IMR-90 (cell line): Measurements from ENCODE around the gene APLF. TPM values are rescaled to one million over a fixed set of nuclear protein-coding genes. Genes with fewer than 3 reads are reported as not detected.
A peak's percentile ranks its signal among the peaks of the same experiment; 100 is the strongest.

ENCODE experiments used
- ATAC-seq: fragments of 200-7000 bp; cut with Tn5 transposase; 2 replicates; pipeline ENCODE4 v1.9.1; 2020; ENCODE audit warnings: low read depth, mild to moderate bottlenecking, moderate library complexity
- BruUV-seq: library from RNA; stranded (reverse); fragments of 400-500 nt; replicated peaks from 2 replicates; lab custom pipeline; 2021; lab: Mats Ljungman, UMichigan
- CTCF ChIA-PET: fragments of 300-600 bp; formaldehyde crosslinking; extraction: SDS; loops from one replicate; lab custom pipeline; 2021; ENCODE audit warnings: antibody characterized with exemption; lab: Yijun Ruan, JAX
- POLR2A ChIA-PET: fragments of 300-600 bp; sonication (Branson Sonifier 250); formaldehyde crosslinking; loops from one replicate; lab custom pipeline; 2022; ENCODE audit warnings: antibody characterized with exemption; ENCODE audit not compliant: unreplicated experiment; lab: Charles Lee
- DNase-seq: peaks from one replicate; pipeline ENCODE4 v3.0.0; 2013
- H2AFZ ChIP-seq: replicated peaks from 2 replicates; pipeline ENCODE3; 2013; ENCODE audit warnings: low read length, mild to moderate bottlenecking; ENCODE audit not compliant: poor library complexity
- H2AK5ac ChIP-seq: 2 replicates; pipeline ENCODE4 v1.6.1; 2013; ENCODE audit warnings: low read depth, low read length, inconsistent platforms
- H2AK9ac ChIP-seq: replicated peaks from 2 replicates; pipeline ENCODE3; 2013; ENCODE audit warnings: mild to moderate bottlenecking, low read depth, low read length, moderate library complexity; ENCODE audit not compliant: poor library complexity
- H2BK120ac ChIP-seq: 2 replicates; pipeline ENCODE4 v1.6.1; 2013; ENCODE audit warnings: low read depth, low read length, inconsistent platforms
- H2BK15ac ChIP-seq: 3 replicates; pipeline ENCODE4 v1.6.1; 2013; ENCODE audit warnings: low read depth, low read length, inconsistent platforms
- H2BK20ac ChIP-seq: 2 replicates; pipeline ENCODE4 v1.6.1; 2013; ENCODE audit warnings: low read depth, mild to moderate bottlenecking, inconsistent platforms, low read length, moderate library complexity
- H2BK5ac ChIP-seq: 2 replicates; pipeline ENCODE4 v1.6.1; 2013; ENCODE audit warnings: mild to moderate bottlenecking, low read depth, low read length, inconsistent platforms; ENCODE audit not compliant: poor library complexity, severe bottlenecking
- H3K14ac ChIP-seq: replicated peaks from 2 replicates; pipeline ENCODE4 v1.6.1; 2013; ENCODE audit warnings: low read depth, low read length, inconsistent platforms
- H3K18ac ChIP-seq: 2 replicates; pipeline ENCODE4 v1.6.1; 2013; ENCODE audit warnings: low read depth, low read length, control low read depth
- H3K23ac ChIP-seq: 2 replicates; pipeline ENCODE4 v1.6.1; 2013; ENCODE audit warnings: low read depth, low read length, inconsistent platforms
- H3K27ac ChIP-seq: 2 replicates; pipeline ENCODE4 v1.5.1; 2013; ENCODE audit warnings: mild to moderate bottlenecking, control low read depth, low read length; ENCODE audit not compliant: insufficient read depth
- H3K27me3 ChIP-seq: 2 replicates; pipeline ENCODE4 v1.6.1; 2013; ENCODE audit warnings: low read length; ENCODE audit not compliant: control insufficient read depth, insufficient read depth
- H3K36me3 ChIP-seq: 2 replicates; pipeline ENCODE4 v1.6.1; 2013; ENCODE audit warnings: low read length, mixed read lengths; ENCODE audit not compliant: control insufficient read depth, insufficient read depth
- H3K4ac ChIP-seq: 2 replicates; pipeline ENCODE4 v1.6.1; 2013; ENCODE audit warnings: low read depth, low read length, inconsistent platforms
- H3K4me1 ChIP-seq: 2 replicates; pipeline ENCODE4 v1.6.1; 2013; ENCODE audit warnings: low read length, mixed read lengths; ENCODE audit not compliant: control insufficient read depth, insufficient read depth
- H3K4me2 ChIP-seq: 2 replicates; pipeline ENCODE4 v1.6.1; 2013; ENCODE audit warnings: low read depth, mild to moderate bottlenecking, control low read depth, low read length, moderate library complexity
- H3K4me3 ChIP-seq: 2 replicates; pipeline ENCODE4 v1.5.1; 2013; ENCODE audit warnings: low read depth, mild to moderate bottlenecking, control low read depth, low read length, moderate library complexity; ENCODE audit not compliant: insufficient read depth
- H3K56ac ChIP-seq: 2 replicates; pipeline ENCODE4 v1.6.1; 2013; ENCODE audit warnings: low read length, inconsistent platforms; ENCODE audit not compliant: insufficient read depth; ENCODE audit errors: extremely low read depth
- H3K79me1 ChIP-seq, 2 experiments: 2 replicates each; pipeline ENCODE4 v1.6.1; 2013; ENCODE audit warnings: low read length in 2 of 2, inconsistent platforms in 1 of 2, low read depth in 1 of 2
- H3K9ac ChIP-seq: 2 replicates; pipeline ENCODE4 v1.6.1; 2013; ENCODE audit warnings: low read depth, low read length, control low read depth
- H3K9me1 ChIP-seq: 2 replicates; pipeline ENCODE4 v1.6.1; 2013; ENCODE audit warnings: low read length, inconsistent platforms; ENCODE audit not compliant: insufficient read depth
- H3K9me3 ChIP-seq: 2 replicates; pipeline ENCODE4 v1.6.1; 2013; ENCODE audit warnings: low read length; ENCODE audit not compliant: control insufficient read depth, insufficient read depth
- H4K20me1 ChIP-seq: 2 replicates; pipeline ENCODE4 v1.6.1; 2013; ENCODE audit warnings: low read length, inconsistent platforms; ENCODE audit not compliant: insufficient read depth
- H4K5ac ChIP-seq: 2 replicates; pipeline ENCODE4 v1.6.1; 2013; ENCODE audit warnings: mild to moderate bottlenecking, low read depth, low read length, control low read depth
- H4K8ac ChIP-seq, 2 experiments: 2 replicates each; pipeline ENCODE4 v1.6.1; 2013; ENCODE audit warnings: low read depth in 2 of 2, low read length in 2 of 2, control low read depth in 1 of 2, inconsistent platforms in 1 of 2
- H4K91ac ChIP-seq: 2 replicates; pipeline ENCODE4 v1.6.1; 2013; ENCODE audit warnings: low read depth, low read length, inconsistent platforms; ENCODE audit not compliant: insufficient read depth
- CEBPB ChIP-seq: IDR thresholded peaks from 2 replicates; pipeline ENCODE4 v1.6.1; 2012; ENCODE audit warnings: low read depth, low read length, improper control_type of control experiment
- RCOR1 ChIP-seq: IDR thresholded peaks from 2 replicates; pipeline ENCODE4 v1.6.1; 2012; ENCODE audit warnings: mild to moderate bottlenecking, low read length, improper control_type of control experiment; ENCODE audit not compliant: insufficient replicate concordance
- dilution Hi-C: fragments of 300-500 bp; cut with HindIII; formaldehyde crosslinking; loops from one replicate; pipeline ENCODE4 v1.14.3; 2018; ENCODE audit warnings: low sequenced_read_pairs; ENCODE audit not compliant: unreplicated experiment
- in situ Hi-C: fragments of 300-500 bp; cut with MboI; formaldehyde crosslinking; loops from 3 replicates; pipeline ENCODE4 v1.14.3; 2019; ENCODE audit warnings: low sequenced_read_pairs, inconsistent platforms, mixed read lengths
- intact Hi-C: fragments of 100-400 bp; cut with micrococcal nuclease; formaldehyde crosslinking; loops from 2 replicates; pipeline ENCODE4 v1.10.0; 2022
- polyA plus RNA-seq, 3 experiments: library from polyadenylated mRNA; depleted of rRNA; stranded (reverse); fragments of >200 nt; gene quantifications; 2 replicates each; pipeline ENCODE4 v1.2.3, GENCODE V29; 2012; ENCODE audit warnings: low replicate concordance in 1 of 3
- total RNA-seq: library from RNA; depleted of rRNA; stranded (reverse); fragments of >200 nt; gene quantifications from 2 replicates; pipeline ENCODE4 v1.2.3, GENCODE V29; 2012

APLF gene
- total and polyA plus RNA-seq, 2 of the 4 experiments (the other 2 are of a cell fraction), result 1.5 to 2.3 TPM

DNA sequence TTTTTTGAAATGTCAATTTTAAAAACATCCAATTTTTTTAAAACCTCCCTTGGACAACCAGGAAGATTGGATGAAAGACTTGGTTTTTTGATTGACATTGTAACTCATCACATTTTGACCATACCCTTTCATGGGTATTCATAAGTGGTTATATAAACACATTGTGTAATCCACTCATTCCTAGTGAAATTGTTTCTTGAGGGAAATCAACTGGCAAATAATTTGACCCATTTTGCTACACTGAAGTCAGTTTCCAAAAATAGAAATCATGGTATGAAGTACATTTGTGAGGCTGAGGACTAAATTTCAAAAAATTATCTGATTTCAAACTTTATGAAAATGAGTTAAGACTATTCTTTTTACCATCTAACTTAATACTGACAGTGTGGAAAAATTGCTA lies 31.8 kb upstream of the APLF start:
- Histone ChIP-seq H3K36me3 (no peaks in the 10 kb centered on the region), H2BK5ac (no peak overlapping the region), H2AFZ (no peak overlapping the region), H2BK20ac (no peak overlapping the region), H4K20me1 (no peaks in the 10 kb centered on the region), H4K91ac (no peak overlapping the region), H3K4me1 (0 out of 2 replicates have a peak, but pooled peaks cover 2% of the 10 kb centered on the region), H3K27ac (no peak overlapping the region), H3K9me1 (no peaks in the 10 kb centered on the region), H3K23ac (no peak overlapping the region), H3K4ac (no peak overlapping the region), H2AK9ac (no peak overlapping the region), H3K9ac (no peak overlapping the region), H2AK5ac (no peak overlapping the region), H3K79me1 (no peaks in the 10 kb centered on the region), H3K4me3 (no peak overlapping the region), H3K27me3 (peaks cover 13% of the 10 kb centered on the region), H2BK120ac (no peak overlapping the region), H2BK15ac (no peak overlapping the region), H3K4me2 (no peak overlapping the region), H3K56ac (no peak overlapping the region), H3K18ac (no peak overlapping the region), H4K5ac (no peak overlapping the region), H3K9me3 (no peaks in the 10 kb centered on the region), H3K14ac (no peak overlapping the region), H4K8ac (no peak overlapping the region)
- DNase-seq, result peak; percentile 56
- BruUV-seq, result no TSS peak
- TF ChIP-seq RCOR1 (no peak), CEBPB (peak; percentile 51; the same call in 1 of the 2 replicates)
- intact Hi-C loops, result no loop called here
- dilution Hi-C loops, result no loop called here
- ChIA-PET POLR2A (no interaction called here), CTCF (no interaction called here)
- 0 out of 2 replicates have a peak, but pooled peaks have one; percentile 11 for ATAC-seq
- in situ Hi-C loops, result no loop called here
